Cardiac muscle cell (in vitro differentiated cells and primary cell): ENCODE results near the gene ATP13A2. TPM values are rescaled to one million over a fixed set of nuclear protein-coding genes. Genes with fewer than 3 reads are reported as not detected.

ENCODE experiments used
- DNase-seq, 2 donors: peaks; one replicate each; pipeline versions ENCODE4 v3.0.0 to v3.0.0-alpha.2; 2010 to 2017; ENCODE audit warnings: low read depth in 1 of 2, low spot score in 1 of 2
- H3K27ac ChIP-seq: fragments of 200-600 bp; sonication (generic); 2 replicates; pipeline ENCODE4 v1.5.1; 2016
- H3K27me3 ChIP-seq: fragments of 200-600 bp; sonication (generic); 2 replicates; pipeline ENCODE4 v1.6.0; 2016; ENCODE audit warnings: control low read depth
- H3K36me3 ChIP-seq: fragments of 200-600 bp; sonication (generic); 2 replicates; pipeline ENCODE4 v1.5.1; 2016; ENCODE audit warnings: control low read depth
- H3K4me1 ChIP-seq: fragments of 200-600 bp; sonication (generic); 2 replicates; pipeline ENCODE4 v1.8.1; 2017; ENCODE audit warnings: low read depth, mild to moderate bottlenecking, mixed run types
- H3K4me3 ChIP-seq: fragments of 200-600 bp; sonication (generic); 2 replicates; pipeline ENCODE4 v1.5.1; 2016; ENCODE audit warnings: mild to moderate bottlenecking
- H3K9me3 ChIP-seq: fragments of 200-600 bp; sonication (generic); 2 replicates; pipeline ENCODE4 v1.5.1; 2017; ENCODE audit warnings: low read depth, mild to moderate bottlenecking, control low read depth
- polyA plus RNA-seq: library from polyadenylated mRNA; unstranded; fragments of >200 nt; fragmentation: Nextera tagmentation; extraction: Ambion mirVana; gene quantifications from 2 replicates; pipeline ENCODE4 v1.2.1, GENCODE V29; 2016
- total RNA-seq: library from RNA; depleted of rRNA; stranded (reverse); fragments of >200 nt; gene quantifications from 2 replicates; pipeline ENCODE4 v1.2.3, GENCODE V29; 2016
- TF ChIP-seq, protein P1 (sequence below): IDR thresholded peaks from 2 replicates; pipeline ENCODE4 v1.5.1; 2012; ENCODE audit warnings: low read depth, mild to moderate bottlenecking, low read length

ATP13A2 gene
- total and polyA plus RNA-seq, 2 experiments from 2014 or later = 44.7 to 76.8 TPM

DNA sequence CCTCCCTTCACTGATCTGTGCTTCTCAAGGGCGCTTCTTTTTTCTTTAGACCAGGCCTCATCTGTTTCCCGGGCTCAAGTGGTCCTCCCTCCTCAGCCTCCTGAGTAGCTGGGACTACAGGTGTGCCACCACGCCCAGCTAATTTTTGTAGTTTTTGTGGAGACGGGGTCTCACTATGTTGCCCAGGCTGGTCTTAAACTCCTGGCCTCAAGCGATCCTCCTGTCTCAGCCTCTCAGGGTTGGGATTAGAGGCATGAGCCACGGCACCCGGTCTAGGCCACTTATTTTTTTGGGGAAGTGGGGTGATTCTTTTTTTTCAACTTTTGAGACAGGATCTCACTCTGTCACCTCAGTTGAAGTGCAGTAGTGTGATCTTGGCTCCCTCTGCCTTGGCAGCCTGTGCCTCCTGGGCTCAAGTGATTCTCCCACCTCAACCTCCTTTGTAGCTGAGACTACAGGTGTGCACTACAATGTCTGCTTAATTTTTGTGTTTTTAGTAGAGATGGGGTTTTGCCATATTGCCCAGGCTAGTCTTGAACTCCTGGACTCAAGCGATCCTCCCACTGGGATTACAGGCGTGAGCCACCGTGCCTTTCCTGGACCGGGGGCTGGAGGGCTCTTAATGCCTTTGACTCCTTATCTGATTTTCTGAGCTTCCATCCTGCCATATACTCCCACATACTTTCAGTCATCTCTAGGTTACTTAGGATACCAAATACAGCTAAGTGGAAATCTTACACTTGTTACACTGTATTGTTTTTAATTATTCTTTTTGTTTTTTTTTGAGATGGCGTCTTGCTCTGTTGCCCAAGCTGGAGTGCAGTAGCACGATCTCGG, 50.2 kb downstream of the ATP13A2 start:
- peak overlapping the region; percentile 17 for H3K4me3 ChIP-seq
- no peaks in the 10 kb centered on the region for H3K9me3 ChIP-seq
- no peaks in the 10 kb centered on the region for H3K4me1 ChIP-seq
- H3K27me3 ChIP-seq = no peaks in the 10 kb centered on the region
- no peaks in the 10 kb centered on the region for H3K36me3 ChIP-seq
- no peak overlapping the region for H3K27ac ChIP-seq
- TF ChIP-seq, protein P1, sequence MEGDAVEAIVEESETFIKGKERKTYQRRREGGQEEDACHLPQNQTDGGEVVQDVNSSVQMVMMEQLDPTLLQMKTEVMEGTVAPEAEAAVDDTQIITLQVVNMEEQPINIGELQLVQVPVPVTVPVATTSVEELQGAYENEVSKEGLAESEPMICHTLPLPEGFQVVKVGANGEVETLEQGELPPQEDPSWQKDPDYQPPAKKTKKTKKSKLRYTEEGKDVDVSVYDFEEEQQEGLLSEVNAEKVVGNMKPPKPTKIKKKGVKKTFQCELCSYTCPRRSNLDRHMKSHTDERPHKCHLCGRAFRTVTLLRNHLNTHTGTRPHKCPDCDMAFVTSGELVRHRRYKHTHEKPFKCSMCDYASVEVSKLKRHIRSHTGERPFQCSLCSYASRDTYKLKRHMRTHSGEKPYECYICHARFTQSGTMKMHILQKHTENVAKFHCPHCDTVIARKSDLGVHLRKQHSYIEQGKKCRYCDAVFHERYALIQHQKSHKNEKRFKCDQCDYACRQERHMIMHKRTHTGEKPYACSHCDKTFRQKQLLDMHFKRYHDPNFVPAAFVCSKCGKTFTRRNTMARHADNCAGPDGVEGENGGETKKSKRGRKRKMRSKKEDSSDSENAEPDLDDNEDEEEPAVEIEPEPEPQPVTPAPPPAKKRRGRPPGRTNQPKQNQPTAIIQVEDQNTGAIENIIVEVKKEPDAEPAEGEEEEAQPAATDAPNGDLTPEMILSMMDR = no peak
- no peak for DNase-seq

DNA sequence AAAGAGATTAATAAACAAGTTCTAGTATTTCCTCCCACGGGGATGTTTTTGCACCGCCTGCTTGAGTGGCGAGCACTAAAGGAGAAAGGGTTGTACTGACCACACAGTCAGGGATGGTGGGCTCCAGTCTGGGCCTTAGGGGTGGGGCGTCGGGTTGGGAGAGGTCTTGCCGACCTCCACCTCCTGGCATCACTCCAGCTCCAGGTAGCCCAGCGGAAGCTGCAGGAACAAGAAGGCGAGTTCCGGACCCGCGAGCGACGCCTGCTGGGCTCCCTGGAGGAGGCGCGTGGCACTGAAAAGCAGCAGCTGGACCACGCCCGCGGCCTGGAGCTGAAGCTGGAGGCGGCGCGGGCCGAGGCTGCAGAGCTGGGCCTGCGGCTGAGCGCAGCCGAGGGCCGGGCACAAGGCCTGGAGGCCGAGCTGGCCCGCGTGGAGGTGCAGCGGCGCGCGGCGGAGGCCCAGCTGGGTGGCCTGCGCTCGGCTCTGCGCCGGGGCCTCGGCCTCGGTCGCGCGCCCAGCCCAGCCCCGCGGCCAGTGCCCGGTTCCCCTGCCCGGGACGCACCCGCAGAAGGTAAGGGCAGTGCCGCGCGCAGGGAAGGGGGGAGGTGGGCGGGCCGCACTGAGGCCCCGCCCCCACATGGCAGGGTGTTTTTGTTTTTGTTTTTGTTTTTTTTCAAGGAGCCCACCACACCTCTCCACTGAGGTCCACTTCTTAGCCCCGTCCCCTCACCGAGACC, 51.0 kb downstream of the ATP13A2 start:
- no peaks in the 10 kb centered on the region for H3K9me3 ChIP-seq
- no peaks in the 10 kb centered on the region for H3K27me3 ChIP-seq
- TF ChIP-seq, protein P1 = peak; percentile 74
- H3K27ac ChIP-seq = no peak overlapping the region
- no peaks in the 10 kb centered on the region for H3K36me3 ChIP-seq
- no peaks in the 10 kb centered on the region for H3K4me1 ChIP-seq
- DNase-seq = peak; percentile 82 to 86
- peak overlapping the region; percentile 17 for H3K4me3 ChIP-seq

DNA sequence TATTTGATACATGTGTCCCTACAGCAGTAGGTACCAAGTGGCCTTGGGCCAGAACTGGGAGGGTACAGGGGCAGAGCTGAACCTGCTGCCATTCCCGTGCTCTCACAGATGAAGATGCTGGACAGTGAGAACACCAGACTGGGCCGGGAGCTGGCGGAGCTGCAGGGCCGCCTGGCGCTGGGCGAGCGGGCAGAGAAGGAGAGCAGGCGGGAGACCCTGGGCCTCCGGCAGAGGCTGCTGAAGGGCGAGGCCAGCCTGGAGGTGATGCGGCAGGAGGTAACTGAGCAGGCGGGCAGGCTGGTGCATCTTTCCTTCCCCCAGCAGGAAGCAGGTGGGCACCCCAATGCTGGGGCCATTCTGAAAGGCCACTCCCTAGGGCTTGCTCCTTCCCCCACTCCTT, 53.3 kb downstream of the ATP13A2 start:
- Histone ChIP-seq H3K4me1 (no peaks in the 10 kb centered on the region), H3K36me3 (no peaks in the 10 kb centered on the region), H3K27me3 (no peaks in the 10 kb centered on the region), H3K27ac (no peak overlapping the region), H3K4me3 (no peak overlapping the region), H3K9me3 (no peaks in the 10 kb centered on the region)
- DNase-seq = no peak
- TF ChIP-seq, protein P1 = no peak

DNA sequence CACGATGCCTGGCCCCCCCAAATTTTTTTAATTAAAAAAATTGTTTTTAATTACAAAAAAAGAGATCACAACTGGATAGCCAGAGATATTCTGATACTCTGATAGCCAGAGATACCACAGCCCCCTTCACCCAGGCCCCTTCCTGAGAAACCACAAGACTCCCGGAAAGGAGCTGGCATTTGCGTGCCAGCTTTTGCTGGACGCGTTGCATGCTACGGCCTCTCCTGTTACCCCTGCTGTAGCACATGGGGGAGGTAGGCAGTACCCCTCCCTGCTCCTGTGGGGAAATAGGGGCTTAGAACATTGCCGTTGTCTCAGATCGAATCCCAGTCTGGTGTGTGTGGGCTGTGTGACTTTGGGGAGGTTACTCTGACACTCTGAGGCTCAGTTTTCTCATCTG, 54.0 kb downstream of the ATP13A2 start:
- Histone ChIP-seq H3K4me3 (no peak overlapping the region), H3K9me3 (no peaks in the 10 kb centered on the region), H3K27me3 (no peaks in the 10 kb centered on the region), H3K36me3 (no peaks in the 10 kb centered on the region), H3K4me1 (no peaks in the 10 kb centered on the region), H3K27ac (no peak overlapping the region)
- DNase-seq = no peak
- TF ChIP-seq, protein P1 = no peak

DNA sequence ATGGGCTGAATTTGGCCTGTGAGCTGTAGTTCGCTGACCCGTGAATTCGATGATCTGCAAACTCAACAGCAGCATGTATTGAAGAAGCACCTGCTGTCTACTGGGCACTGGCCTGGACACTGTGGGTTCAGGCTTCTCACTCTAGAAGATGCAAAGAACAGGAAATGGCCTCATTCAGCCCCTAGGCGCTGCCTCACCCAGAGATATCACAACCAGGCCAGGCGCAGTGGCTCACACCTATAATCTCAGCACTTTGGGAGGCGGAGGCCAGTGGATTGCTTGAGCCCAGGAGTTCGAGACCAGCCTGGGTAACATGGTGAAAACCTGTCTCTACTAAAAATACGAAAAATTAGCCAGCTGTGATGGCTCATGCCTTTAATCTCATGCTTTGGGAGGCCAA, 55.0 kb downstream of the ATP13A2 start:
- Histone ChIP-seq H3K9me3 (no peaks in the 10 kb centered on the region), H3K27me3 (no peaks in the 10 kb centered on the region), H3K4me3 (no peak overlapping the region), H3K4me1 (no peaks in the 10 kb centered on the region), H3K27ac (no peak overlapping the region), H3K36me3 (no peaks in the 10 kb centered on the region)
- TF ChIP-seq, protein P1 = no peak
- DNase-seq = no peak
